Choroid plexus epithelial cell (primary cell): ENCODE measurements around the gene RYR3.

ENCODE experiments used
- DNase-seq: peaks from one replicate; pipeline ENCODE4 v3.0.0-alpha.2; 2010; ENCODE audit warnings: low read depth
- H3K4me3 ChIP-seq: 2 replicates; pipeline ENCODE4 v1.5.1; 2011; ENCODE audit warnings: low read depth, mild to moderate bottlenecking, control low read depth, low read length, moderate library complexity
- CTCF ChIP-seq: conservative IDR thresholded peaks from 2 replicates; pipeline ENCODE4 v1.5.1; 2011; ENCODE audit warnings: low read depth, mild to moderate bottlenecking, control low read depth, inconsistent platforms, low read length, moderate library complexity

RYR3 gene

GRCh38 chr15:33283576-33283975 lies 27.2 kb upstream of the RYR3 start:
- H3K4me3 ChIP-seq: no peak overlapping the region
- TF ChIP-seq CTCF: no peak
- DNase-seq: no peak

DNA sequence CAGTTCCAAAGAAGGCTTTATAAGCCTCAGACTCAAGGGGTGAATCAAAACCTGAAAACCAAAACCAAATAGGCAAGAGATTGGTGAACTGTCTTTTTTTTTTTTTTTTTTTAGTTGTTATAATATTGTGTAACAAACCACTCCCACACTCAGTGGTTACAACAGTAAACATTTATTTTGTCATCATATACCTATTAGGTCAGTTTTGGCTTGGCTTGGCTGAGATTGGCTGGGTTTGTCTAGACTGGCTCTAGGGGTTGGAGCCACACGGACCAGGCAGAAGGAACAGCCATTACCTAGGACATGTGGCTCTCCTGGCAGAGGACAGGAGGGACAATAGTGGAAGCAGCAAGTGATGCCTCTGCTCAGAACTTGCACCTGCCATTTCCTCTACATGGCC lies 26.4 kb upstream of the RYR3 start:
- no peak overlapping the region for H3K4me3 ChIP-seq
- TF ChIP-seq CTCF: no peak
- DNase-seq: no peak

DNA sequence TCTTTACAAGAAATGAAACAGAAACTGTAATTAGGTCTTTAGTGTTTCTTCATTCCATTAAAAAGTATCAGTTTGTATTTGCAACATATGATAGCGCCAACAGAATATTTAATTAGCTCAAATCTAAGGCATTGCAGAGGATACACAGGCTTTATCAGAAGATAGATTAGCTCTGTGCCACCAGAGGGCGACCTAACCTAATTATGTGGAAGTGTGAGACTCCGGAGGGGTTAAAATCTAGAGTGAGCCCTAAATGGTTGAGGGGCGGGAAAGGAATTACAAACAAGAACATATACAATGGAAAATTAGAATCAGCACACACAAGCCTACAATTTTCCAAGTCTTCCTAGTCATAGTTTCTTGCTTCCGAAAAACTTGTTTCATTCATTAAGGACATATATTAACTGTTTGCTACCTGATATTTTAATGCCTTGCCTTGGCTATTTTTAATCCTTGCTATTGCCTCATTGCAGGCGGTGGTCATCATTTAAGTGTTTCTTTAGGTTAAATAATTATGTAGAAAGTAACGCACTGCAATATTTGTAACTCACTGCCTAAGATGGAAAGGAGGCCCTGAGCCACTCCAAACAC lies 18.0 kb upstream of the RYR3 start:
- peak; percentile 86 for TF ChIP-seq CTCF
- peak; percentile 79 for DNase-seq
- H3K4me3 ChIP-seq: no peak overlapping the region

GRCh38 chr15:33293713-33294334 lies 16.9 kb upstream of the RYR3 start:
- no peak overlapping the region for H3K4me3 ChIP-seq
- DNase-seq: peak; percentile 43
- no peak for TF ChIP-seq CTCF

- TF ChIP-seq CTCF: no peak
- no peak for DNase-seq
- H3K4me3 ChIP-seq: no peak overlapping the region
These were observed 14.7 kb upstream of the RYR3 start for GRCh38 chr15:33296050-33296449.

DNA sequence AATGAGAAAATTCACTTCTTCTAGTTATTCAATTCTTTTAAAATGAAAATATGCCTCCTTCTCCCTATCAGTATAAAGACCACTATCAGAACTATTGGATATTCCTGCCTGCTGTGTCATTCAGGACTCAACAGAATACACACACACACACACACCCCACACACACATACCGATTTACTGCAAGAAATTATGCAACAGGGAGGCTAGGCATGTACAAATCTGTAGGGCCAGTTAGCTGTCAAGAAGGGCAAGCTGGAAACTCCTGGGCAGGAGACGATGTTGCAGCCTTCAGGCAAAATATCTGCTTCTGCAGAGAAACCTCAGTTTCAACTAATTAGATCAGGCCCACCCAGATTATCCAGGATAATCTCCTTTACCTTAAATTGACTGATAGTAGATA lies 13.9 kb upstream of the RYR3 start:
- H3K4me3 ChIP-seq: no peak overlapping the region
- peak; percentile 21 for DNase-seq
- TF ChIP-seq CTCF: no peak

DNA sequence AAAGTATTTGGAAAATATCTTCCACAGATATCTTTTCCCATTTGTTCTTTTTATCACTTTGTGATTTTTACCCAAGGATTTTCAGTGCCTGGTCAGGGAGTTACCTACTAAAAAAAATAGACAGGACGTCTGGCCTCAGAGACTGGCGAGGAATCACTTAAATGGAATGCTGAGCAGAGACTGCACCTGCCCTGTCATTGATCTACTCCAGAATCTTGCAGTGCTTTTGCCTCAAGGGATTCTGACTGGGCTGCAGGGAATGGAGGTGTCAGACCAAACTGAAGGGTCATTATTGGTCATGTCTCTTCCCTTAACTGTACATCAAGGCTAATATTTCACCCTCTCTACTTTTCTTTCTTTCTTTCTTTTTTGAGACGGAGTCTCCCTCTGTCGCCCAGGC lies 12.1 kb upstream of the RYR3 start:
- no peak for TF ChIP-seq CTCF

More for the DNA sequence above, 12.1 kb upstream of the RYR3 start:
- DNase-seq: no peak
- no peak overlapping the region for H3K4me3 ChIP-seq
